Ascending aorta (tissue), 2 donors: ENCODE measurements around the gene EFEMP1. TPM values are rescaled to one million over a fixed set of nuclear protein-coding genes. Genes with fewer than 3 reads are reported as not detected.

Experiments used
- DNase-seq, 2 donors: peaks; one replicate each; pipeline ENCODE4 v3.0.0-alpha.2; 2019; ENCODE audit warnings: low spot score in 2 of 2
- H3K27ac ChIP-seq, 2 donors: fragments of 200-600 bp; sonication (generic); one replicate each; pipeline ENCODE4 v1.5.1; 2016 to 2017; ENCODE audit warnings: mild to moderate bottlenecking in 1 of 2
- H3K27me3 ChIP-seq: fragments of 200-600 bp; sonication (generic); one replicate; pipeline ENCODE4 v1.5.1; 2017
- H3K36me3 ChIP-seq, 2 donors: fragments of 200-600 bp; sonication (generic); one replicate each; pipeline ENCODE4 v1.5.1; 2016
- H3K4me1 ChIP-seq, 2 donors: fragments of 200-600 bp; sonication (generic); one replicate each; pipeline ENCODE4 v1.5.1; 2016 to 2017; ENCODE audit warnings: mild to moderate bottlenecking in 1 of 2
- H3K4me3 ChIP-seq, 2 donors: fragments of 200-600 bp; sonication (generic); one replicate each; pipeline ENCODE4 v1.5.1; 2016 to 2017; ENCODE audit warnings: mild to moderate bottlenecking in 1 of 2
- H3K9me3 ChIP-seq, 2 donors: fragments of 200-600 bp; sonication (generic); one replicate each; pipeline ENCODE4 v1.5.1; 2016
- intact Hi-C: fragments of 100-400 bp; cut with DNase I; formaldehyde crosslinking; loops from one replicate; pipeline ENCODE4 v1.15.1; 2023
- total RNA-seq: library from RNA; depleted of rRNA; stranded (reverse); fragments of >200 nt; gene quantifications from one replicate; pipeline ENCODE4 v1.1.0, GENCODE V29; 2016
- TF ChIP-seq, protein P1 (sequence below), 3 experiments: fragments of 200-600 bp in 2 of 3; fragments of 450-650 bp in 1 of 3; sonication (generic) in 2 of 3; IDR thresholded peaks; one replicate each; pipeline ENCODE4 v1.5.1; 2016 to 2019; ENCODE audit warnings: antibody characterized with exemption in 3 of 3, mild to moderate bottlenecking in 1 of 3, moderate library complexity in 1 of 3

Gene EFEMP1
- total RNA-seq, 1 donor from 2014 or later, result 1,320 TPM

DNA sequence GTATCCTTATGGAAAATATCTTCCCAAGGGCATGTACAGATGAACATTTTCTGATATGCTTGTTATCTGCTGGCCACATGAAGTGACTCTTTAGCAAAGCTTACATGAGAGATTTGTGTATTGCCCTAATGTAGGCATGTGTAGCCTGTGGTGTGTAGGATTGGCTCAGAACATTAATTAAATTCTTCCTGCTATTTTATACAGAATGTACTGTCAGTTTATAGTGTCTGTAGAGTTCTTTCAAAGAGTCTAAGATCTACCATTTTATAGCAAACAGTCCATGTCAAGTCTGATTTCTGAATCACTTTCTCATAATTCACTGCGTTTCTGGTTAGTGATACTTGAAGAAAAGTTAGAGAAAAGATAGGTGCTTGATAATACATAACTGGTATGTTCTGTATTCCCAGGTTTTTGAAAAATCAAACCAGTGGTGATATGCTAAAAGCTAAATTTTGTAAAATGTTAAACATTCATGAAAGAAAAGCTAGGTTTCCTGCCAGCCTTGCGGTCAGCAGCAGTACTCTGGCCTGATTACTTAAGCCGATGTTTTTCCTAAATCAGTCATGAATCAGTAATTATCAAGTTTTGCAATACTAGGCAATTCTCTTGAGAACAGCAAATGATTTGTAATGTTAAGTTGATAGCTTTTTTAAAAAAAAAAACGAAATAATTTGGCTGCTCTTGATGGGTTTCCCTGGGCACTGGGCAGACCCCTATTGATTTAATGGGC, 30.9 kb upstream of the EFEMP1 start:
- Histone ChIP-seq H3K27ac (peak overlapping the region in 1 of 2 donors; percentile 7), H3K9me3 (no peaks in the 10 kb centered on the region), H3K27me3 (no peaks in the 10 kb centered on the region), H3K4me1 (no peaks in the 10 kb centered on the region), H3K36me3 (no peaks in the 10 kb centered on the region), H3K4me3 (no peak overlapping the region)
- TF ChIP-seq, protein P1, sequence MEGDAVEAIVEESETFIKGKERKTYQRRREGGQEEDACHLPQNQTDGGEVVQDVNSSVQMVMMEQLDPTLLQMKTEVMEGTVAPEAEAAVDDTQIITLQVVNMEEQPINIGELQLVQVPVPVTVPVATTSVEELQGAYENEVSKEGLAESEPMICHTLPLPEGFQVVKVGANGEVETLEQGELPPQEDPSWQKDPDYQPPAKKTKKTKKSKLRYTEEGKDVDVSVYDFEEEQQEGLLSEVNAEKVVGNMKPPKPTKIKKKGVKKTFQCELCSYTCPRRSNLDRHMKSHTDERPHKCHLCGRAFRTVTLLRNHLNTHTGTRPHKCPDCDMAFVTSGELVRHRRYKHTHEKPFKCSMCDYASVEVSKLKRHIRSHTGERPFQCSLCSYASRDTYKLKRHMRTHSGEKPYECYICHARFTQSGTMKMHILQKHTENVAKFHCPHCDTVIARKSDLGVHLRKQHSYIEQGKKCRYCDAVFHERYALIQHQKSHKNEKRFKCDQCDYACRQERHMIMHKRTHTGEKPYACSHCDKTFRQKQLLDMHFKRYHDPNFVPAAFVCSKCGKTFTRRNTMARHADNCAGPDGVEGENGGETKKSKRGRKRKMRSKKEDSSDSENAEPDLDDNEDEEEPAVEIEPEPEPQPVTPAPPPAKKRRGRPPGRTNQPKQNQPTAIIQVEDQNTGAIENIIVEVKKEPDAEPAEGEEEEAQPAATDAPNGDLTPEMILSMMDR (IDR thresholded peaks at IDR 0.05), result no peak
- DNase-seq, result no peak
- intact Hi-C loops, result no loop called here

DNA sequence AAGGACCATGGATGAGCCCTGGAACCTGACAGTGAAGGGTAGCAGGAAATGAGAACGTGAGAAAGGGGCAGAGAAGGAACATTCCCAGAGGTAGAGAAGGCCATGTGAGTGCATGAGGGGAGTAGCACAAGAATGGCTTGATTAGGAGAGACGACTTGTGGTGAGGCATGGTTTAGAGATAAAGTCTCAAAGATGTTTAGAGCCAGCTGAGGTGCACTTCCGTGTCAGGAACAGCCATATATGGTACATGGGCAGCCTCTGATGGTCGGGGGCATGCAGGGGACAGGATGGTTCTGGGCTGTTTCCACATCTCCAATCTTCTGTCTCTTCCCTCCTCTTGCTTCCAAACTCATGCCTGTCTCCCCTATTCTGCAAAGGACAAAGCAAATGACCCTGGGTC, 28.8 kb upstream of the EFEMP1 start:
- TF ChIP-seq, protein P1 (IDR thresholded peaks at IDR 0.05), result no peak
- no peak overlapping the region for H3K27ac ChIP-seq
- no peak overlapping the region for H3K4me3 ChIP-seq
- H3K27me3 ChIP-seq, result no peaks in the 10 kb centered on the region
- H3K36me3 ChIP-seq, result no peaks in the 10 kb centered on the region
- no peaks in the 10 kb centered on the region for H3K9me3 ChIP-seq
- no peak for DNase-seq
- intact Hi-C loops, result no loop called here
- peaks cover 0 to 3% of the 10 kb centered on the region in 2 donors for H3K4me1 ChIP-seq

DNA sequence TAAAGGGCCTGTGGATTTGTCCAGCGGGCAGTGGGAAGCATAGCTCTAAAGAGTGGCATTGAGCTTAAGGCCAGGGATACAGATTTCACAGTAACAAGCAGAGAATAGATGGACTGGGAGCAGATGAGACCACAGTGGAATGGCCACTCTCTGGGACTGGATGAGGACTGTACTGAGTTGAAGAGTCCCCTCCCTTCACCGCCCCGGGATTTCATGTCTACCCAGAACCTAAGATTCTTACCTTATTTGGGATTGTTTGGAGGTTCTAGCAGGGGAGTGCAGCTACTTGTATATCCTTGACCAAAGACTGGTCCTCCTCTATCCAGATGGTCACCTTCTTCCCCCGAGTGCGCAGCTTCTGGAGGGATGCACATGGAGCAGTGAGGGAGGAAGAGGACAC, 28.0 kb upstream of the EFEMP1 start:
- no peak for DNase-seq
- no peaks in the 10 kb centered on the region for H3K36me3 ChIP-seq
- peaks cover 0 to 3% of the 10 kb centered on the region in 2 donors for H3K4me1 ChIP-seq
- intact Hi-C loops, result no loop called here
- H3K9me3 ChIP-seq, result no peaks in the 10 kb centered on the region
- no peaks in the 10 kb centered on the region for H3K27me3 ChIP-seq
- no peak overlapping the region for H3K4me3 ChIP-seq
- no peak overlapping the region for H3K27ac ChIP-seq
- TF ChIP-seq, protein P1 (IDR thresholded peaks at IDR 0.05), result no peak

DNA sequence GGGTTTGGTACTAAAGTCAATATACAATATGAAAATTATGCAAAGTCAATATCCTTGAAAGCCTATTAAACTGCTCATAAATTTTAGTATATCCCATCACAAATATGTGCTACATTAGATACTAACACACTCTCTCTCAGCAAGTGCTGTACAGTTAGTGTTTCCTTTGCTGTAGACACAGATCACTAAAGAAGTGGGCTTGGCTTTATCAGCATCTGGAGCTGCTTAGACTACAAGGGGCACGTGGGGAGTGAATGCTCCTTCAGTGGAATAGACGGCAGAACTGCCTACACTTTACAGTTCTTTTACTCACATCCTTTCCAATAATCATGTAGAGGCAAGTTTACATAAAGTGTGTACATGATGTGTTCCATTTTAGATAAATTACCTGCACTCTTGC, 26.0 kb upstream of the EFEMP1 start:
- H3K27ac ChIP-seq, result no peak overlapping the region

DNA sequence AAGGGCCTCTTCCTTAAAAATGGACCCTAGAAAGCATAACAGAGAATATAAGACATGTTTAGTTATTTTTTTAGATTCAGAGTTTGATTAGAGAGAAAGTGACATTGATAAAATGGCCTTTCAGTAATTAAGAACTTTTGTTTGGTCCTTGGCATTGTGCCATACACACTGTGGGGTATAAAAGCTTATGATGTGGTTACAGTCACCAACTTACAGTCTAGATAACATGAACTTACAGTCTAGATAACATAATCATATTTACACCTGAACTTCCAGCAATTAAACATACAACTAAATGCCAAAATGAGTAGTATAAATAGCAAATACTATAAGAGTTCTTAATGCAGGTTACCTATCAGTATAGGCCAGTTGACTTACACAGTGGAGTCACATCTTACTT, 25.6 kb upstream of the EFEMP1 start:
- H3K27ac ChIP-seq, result no peak overlapping the region
- H3K27me3 ChIP-seq, result no peaks in the 10 kb centered on the region
- no peak for DNase-seq
- no peak overlapping the region for H3K4me3 ChIP-seq
- H3K36me3 ChIP-seq, result no peaks in the 10 kb centered on the region
- peaks cover 0 to 3% of the 10 kb centered on the region in 2 donors for H3K4me1 ChIP-seq
- TF ChIP-seq, protein P1 (IDR thresholded peaks at IDR 0.05), result no peak
- intact Hi-C loops, result no loop called here
- H3K9me3 ChIP-seq, result no peaks in the 10 kb centered on the region

More for the DNA sequence above, 26.0 kb upstream of the EFEMP1 start:
- Histone ChIP-seq H3K4me1 (peaks cover 0 to 3% of the 10 kb centered on the region in 2 donors), H3K27me3 (no peaks in the 10 kb centered on the region), H3K36me3 (no peaks in the 10 kb centered on the region), H3K9me3 (no peaks in the 10 kb centered on the region), H3K4me3 (no peak overlapping the region)
- no peak for DNase-seq
- intact Hi-C loops, result no loop called here
- TF ChIP-seq, protein P1 (IDR thresholded peaks at IDR 0.05), result no peak
